Muscle layer of duodenum (tissue), 2 donors: ENCODE data around the gene TLE4.
"Not testable (repeated sequence)": the region's sequence is repeated elsewhere in the genome, so short reads cannot be mapped to it uniquely, and the experiment has no call there.

Experiments used
- H3K27ac ChIP-seq: one replicate; pipeline ENCODE4 v1.7.0; 2013; ENCODE audit warnings: mild to moderate bottlenecking, low read length
- H3K27me3 ChIP-seq: one replicate; pipeline ENCODE4 v1.7.0; 2013; ENCODE audit warnings: low read depth, mild to moderate bottlenecking, control low read depth, low read length
- H3K36me3 ChIP-seq, 2 donors: one replicate each; pipeline ENCODE4 v1.7.0; 2013; ENCODE audit warnings: low read length in 2 of 2, control low read depth in 1 of 2, mild to moderate bottlenecking in 1 of 2; ENCODE audit not compliant: insufficient read depth in 2 of 2, control insufficient read depth in 1 of 2
- H3K4me1 ChIP-seq, 2 donors: one replicate each; pipeline ENCODE4 v1.7.0; 2013; ENCODE audit warnings: low read length in 2 of 2, mild to moderate bottlenecking in 2 of 2, control low read depth in 1 of 2, moderate library complexity in 1 of 2; ENCODE audit not compliant: insufficient read depth in 2 of 2, control insufficient read depth in 1 of 2
- H3K4me3 ChIP-seq, 2 donors: one replicate each; pipeline ENCODE4 v1.7.0; 2013; ENCODE audit warnings: low read length in 2 of 2, low read depth in 1 of 2, mild to moderate bottlenecking in 1 of 2
- H3K9me3 ChIP-seq, 2 donors: one replicate each; pipeline ENCODE4 v1.7.0; 2013; ENCODE audit warnings: low read length in 2 of 2, control low read depth in 1 of 2, mild to moderate bottlenecking in 1 of 2; ENCODE audit not compliant: control insufficient read depth in 1 of 2
- donor health status: healthy.

Gene TLE4

GRCh38 chr9:79584655-79584982 is 12.9 kb downstream of the TLE4 start:
- H3K27ac ChIP-seq, result no peak overlapping the region
- H3K36me3 ChIP-seq, result no peaks in the 10 kb centered on the region
- peaks cover 11 to 43% of the 10 kb centered on the region in 2 donors for H3K4me1 ChIP-seq
- no peaks in the 10 kb centered on the region for H3K27me3 ChIP-seq
- no peaks in the 10 kb centered on the region for H3K9me3 ChIP-seq
- H3K4me3 ChIP-seq, result no peak overlapping the region

GRCh38 chr9:79588488-79589223 is 16.9 kb downstream of the TLE4 start:
- Histone ChIP-seq H3K9me3 (no peaks in the 10 kb centered on the region), H3K27me3 (no peaks in the 10 kb centered on the region), H3K36me3 (no peaks in the 10 kb centered on the region), H3K27ac (no peak overlapping the region), H3K4me3 (no peak overlapping the region), H3K4me1 (peaks cover 0 to 19% of the 10 kb centered on the region in 2 donors)

- H3K27ac ChIP-seq, result no peak overlapping the region
- no peaks in the 10 kb centered on the region for H3K27me3 ChIP-seq
- peaks cover 0 to 6% of the 10 kb centered on the region in 2 donors for H3K4me1 ChIP-seq
- no peaks in the 10 kb centered on the region for H3K9me3 ChIP-seq
- no peak overlapping the region for H3K4me3 ChIP-seq
- no peaks in the 10 kb centered on the region for H3K36me3 ChIP-seq
Measured at GRCh38 chr9:79591458-79591857, 19.7 kb downstream of the TLE4 start.

GRCh38 chr9:79592726-79593493 is 21.1 kb downstream of the TLE4 start:
- Histone ChIP-seq H3K4me3 (no peak overlapping the region), H3K9me3 (no peaks in the 10 kb centered on the region), H3K27me3 (no peaks in the 10 kb centered on the region), H3K36me3 (no peaks in the 10 kb centered on the region), H3K27ac (no peak overlapping the region), H3K4me1 (peaks cover 0 to under 1% of the 10 kb centered on the region in 2 donors)

GRCh38 chr9:79598562-79599345 is 27.0 kb downstream of the TLE4 start:
- Histone ChIP-seq H3K9me3 (peaks cover 0 to 7% of the 10 kb centered on the region in 2 donors), H3K27me3 (no peaks in the 10 kb centered on the region), H3K4me1 (peaks cover 3 to 5% of the 10 kb centered on the region in 2 donors), H3K36me3 (peaks cover 0 to 9% of the 10 kb centered on the region in 2 donors), H3K4me3 (no peak overlapping the region), H3K27ac (no peak overlapping the region)

GRCh38 chr9:79600466-79600865 is 28.7 kb downstream of the TLE4 start:
- H3K4me3 ChIP-seq, result no peak overlapping the region
- H3K9me3 ChIP-seq, result peaks cover 0 to 7% of the 10 kb centered on the region in 2 donors
- no peaks in the 10 kb centered on the region for H3K27me3 ChIP-seq
- H3K36me3 ChIP-seq, result peaks cover 0 to 9% of the 10 kb centered on the region in 2 donors
- peaks cover 5 to 12% of the 10 kb centered on the region in 2 donors for H3K4me1 ChIP-seq
- H3K27ac ChIP-seq, result no peak overlapping the region

- Histone ChIP-seq H3K27ac (no peak overlapping the region), H3K4me1 (peaks cover 5 to 12% of the 10 kb centered on the region in 2 donors), H3K27me3 (no peaks in the 10 kb centered on the region), H3K9me3 (peaks cover 0 to 7% of the 10 kb centered on the region in 2 donors), H3K4me3 (no peak overlapping the region), H3K36me3 (peaks cover 0 to 9% of the 10 kb centered on the region in 2 donors)
Measured at GRCh38 chr9:79603222-79603920, 31.6 kb downstream of the TLE4 start.

- Histone ChIP-seq H3K4me1 (peaks cover 0 to 9% of the 10 kb centered on the region in 2 donors), H3K27ac (no peak overlapping the region), H3K9me3 (peaks cover 0 to 7% of the 10 kb centered on the region in 2 donors), H3K36me3 (peaks cover 0 to 9% of the 10 kb centered on the region in 2 donors), H3K4me3 (no peak overlapping the region), H3K27me3 (no peaks in the 10 kb centered on the region)
Measured at GRCh38 chr9:79604149-79604548, 32.4 kb downstream of the TLE4 start.

- H3K4me3 ChIP-seq, result no peak overlapping the region
- H3K9me3 ChIP-seq, result peaks cover 0 to 7% of the 10 kb centered on the region in 2 donors
- peaks cover 0 to 9% of the 10 kb centered on the region in 2 donors for H3K4me1 ChIP-seq
- no peaks in the 10 kb centered on the region for H3K27me3 ChIP-seq
- no peak overlapping the region for H3K27ac ChIP-seq
- H3K36me3 ChIP-seq, result peaks cover 0 to 9% of the 10 kb centered on the region in 2 donors
Measured at GRCh38 chr9:79604921-79605562, 33.3 kb downstream of the TLE4 start.

GRCh38 chr9:79606529-79606928 is 34.8 kb downstream of the TLE4 start:
- not testable (repeated sequence) for H3K27ac ChIP-seq, H3K9me3 ChIP-seq, H3K4me3 ChIP-seq, H3K36me3 ChIP-seq, H3K27me3 ChIP-seq
- peaks cover 0 to 23% of the 10 kb centered on the region in 2 donors for H3K4me1 ChIP-seq
